ENCODE data around the gene PXDN. TPM values are rescaled to one million over a fixed set of nuclear protein-coding genes. Genes with fewer than 3 reads are reported as not detected.
A peak's percentile ranks its signal among the peaks of the same experiment; 100 is the strongest.
"Not testable (repeated sequence)": the region's sequence is repeated elsewhere in the genome, so short reads cannot be mapped to it uniquely, and the experiment has no call there.

The PXDN gene
- total and polyA plus RNA-seq, 7 donors: 4.1 to 15.4 (median 9.4) TPM

DNA sequence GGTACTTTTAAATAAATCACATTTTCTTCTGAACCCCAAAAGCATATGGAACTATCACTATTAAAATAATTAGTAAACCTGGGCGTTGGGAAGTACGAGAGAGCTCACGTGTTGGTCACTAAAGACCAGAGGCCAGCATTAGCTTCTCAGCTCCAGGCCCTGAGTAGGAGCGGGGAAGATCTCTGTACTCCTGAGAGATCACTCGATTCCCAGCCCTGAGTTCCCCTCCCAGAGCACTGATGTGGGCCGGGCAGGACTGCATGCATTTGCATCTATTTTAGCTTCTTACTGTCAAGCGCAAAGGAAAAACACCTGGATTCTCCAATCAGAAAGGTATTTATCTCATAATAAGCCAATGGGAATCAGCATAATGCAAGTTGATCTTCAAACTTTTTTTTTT, 6.2 kb downstream of the PXDN start:
- Histone ChIP-seq H3K36me3 (ENCODE audit: insufficient read depth in 1 of 2, low read depth in 1 of 2) (no peaks in the 10 kb centered on the region), H3K27ac (no peak overlapping the region), H3K4me3 (no peak overlapping the region), H3K4me1 (peaks cover 11% of the 10 kb centered on the region), H3K9me3 (peaks cover 4% of the 10 kb centered on the region), H3K27me3 (ENCODE audit: insufficient read depth in 3 of 3, low read length in 2 of 3) (peaks cover 0 to 29% (median 3%) of the 10 kb centered on the region in 3 donors)
- intact Hi-C loops (cut with DNase I): no loop called here
- WGBS, 3 donors: 76 to 81% (median 76%) methylated on average over 7 of the region's 7 CpGs
- TF ChIP-seq, protein P1, sequence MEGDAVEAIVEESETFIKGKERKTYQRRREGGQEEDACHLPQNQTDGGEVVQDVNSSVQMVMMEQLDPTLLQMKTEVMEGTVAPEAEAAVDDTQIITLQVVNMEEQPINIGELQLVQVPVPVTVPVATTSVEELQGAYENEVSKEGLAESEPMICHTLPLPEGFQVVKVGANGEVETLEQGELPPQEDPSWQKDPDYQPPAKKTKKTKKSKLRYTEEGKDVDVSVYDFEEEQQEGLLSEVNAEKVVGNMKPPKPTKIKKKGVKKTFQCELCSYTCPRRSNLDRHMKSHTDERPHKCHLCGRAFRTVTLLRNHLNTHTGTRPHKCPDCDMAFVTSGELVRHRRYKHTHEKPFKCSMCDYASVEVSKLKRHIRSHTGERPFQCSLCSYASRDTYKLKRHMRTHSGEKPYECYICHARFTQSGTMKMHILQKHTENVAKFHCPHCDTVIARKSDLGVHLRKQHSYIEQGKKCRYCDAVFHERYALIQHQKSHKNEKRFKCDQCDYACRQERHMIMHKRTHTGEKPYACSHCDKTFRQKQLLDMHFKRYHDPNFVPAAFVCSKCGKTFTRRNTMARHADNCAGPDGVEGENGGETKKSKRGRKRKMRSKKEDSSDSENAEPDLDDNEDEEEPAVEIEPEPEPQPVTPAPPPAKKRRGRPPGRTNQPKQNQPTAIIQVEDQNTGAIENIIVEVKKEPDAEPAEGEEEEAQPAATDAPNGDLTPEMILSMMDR (IDR thresholded peaks at IDR 0.05): no peak
- DNase-seq (no peak), ATAC-seq (no peak)

GRCh38 chr2:1736997-1737480, 7.3 kb downstream of the PXDN start:
- WGBS, 3 donors: 35 to 56% (median 36%) methylated on average over 17 of the region's 17 CpGs
- H3K9me3 ChIP-seq: peaks cover 4% of the 10 kb centered on the region
- no peak overlapping the region for H3K27ac ChIP-seq
- TF ChIP-seq, protein P1 (IDR thresholded peaks at IDR 0.05): no peak
- H3K27me3 ChIP-seq (ENCODE audit: insufficient read depth in 3 of 3, low read length in 2 of 3): peaks cover 0 to 18% (median 2%) of the 10 kb centered on the region in 3 donors
- H3K4me3 ChIP-seq: no peak overlapping the region
- ATAC-seq (no peak), DNase-seq (no peak)
- intact Hi-C loops (cut with DNase I): no loop called here
- H3K36me3 ChIP-seq (ENCODE audit: insufficient read depth in 1 of 2, low read depth in 1 of 2): no peaks in the 10 kb centered on the region
- peaks cover 3% of the 10 kb centered on the region for H3K4me1 ChIP-seq

GRCh38 chr2:1736045-1736444, 8.3 kb downstream of the PXDN start:
- intact Hi-C loops (cut with DNase I): no loop called here
- ATAC-seq: no peak

DNA sequence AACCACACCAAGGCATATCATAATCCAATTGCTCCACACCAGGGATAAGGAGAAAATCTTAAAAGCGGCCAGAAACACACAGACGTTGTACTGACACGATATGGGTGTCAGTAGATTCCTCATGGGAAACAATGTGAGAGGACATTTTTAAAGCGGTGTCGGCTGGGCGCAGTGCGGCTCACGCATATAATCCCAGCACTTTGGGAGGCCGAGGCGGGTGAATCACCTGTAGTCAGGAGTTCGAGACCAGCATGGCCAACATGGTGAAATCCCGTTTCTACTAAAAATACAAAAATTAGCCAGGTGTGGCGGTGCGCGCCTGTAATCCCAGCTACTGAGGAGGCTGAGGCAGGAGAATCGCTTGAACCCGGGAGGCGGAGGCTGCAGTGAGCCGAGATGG, 11.0 kb downstream of the PXDN start:
- DNase-seq: peak in 1 of 2 donors; percentile 3
- ATAC-seq; H3K27ac ChIP-seq; H3K36me3 ChIP-seq (ENCODE audit: insufficient read depth in 1 of 2, low read depth in 1 of 2); intact Hi-C loops (cut with DNase I); H3K4me3 ChIP-seq; H3K4me1 ChIP-seq; H3K9me3 ChIP-seq: not testable (repeated sequence)
- H3K27me3 ChIP-seq (ENCODE audit: insufficient read depth in 3 of 3, low read length in 2 of 3): peaks cover 0 to 11% (median 3%) of the 10 kb centered on the region in 3 donors
- WGBS, 3 donors: 93 to 97% (median 95%) methylated on average over 19 of the region's 19 CpGs

More at GRCh38 chr2:1736045-1736444, 8.3 kb downstream of the PXDN start:
- TF ChIP-seq, protein P1 (IDR thresholded peaks at IDR 0.05): no peak
- Histone ChIP-seq H3K27ac (no peak overlapping the region), H3K4me1 (peaks cover 4% of the 10 kb centered on the region), H3K36me3 (ENCODE audit: insufficient read depth in 1 of 2, low read depth in 1 of 2) (no peaks in the 10 kb centered on the region), H3K4me3 (no peak overlapping the region), H3K27me3 (ENCODE audit: insufficient read depth in 3 of 3, low read length in 2 of 3) (peaks cover 0 to 11% (median 0%) of the 10 kb centered on the region in 3 donors), H3K9me3 (peaks cover 4% of the 10 kb centered on the region)
- WGBS, 3 donors: 65 to 71% (median 71%) methylated on average over 2 of the region's 2 CpGs
- DNase-seq: no peak

DNA sequence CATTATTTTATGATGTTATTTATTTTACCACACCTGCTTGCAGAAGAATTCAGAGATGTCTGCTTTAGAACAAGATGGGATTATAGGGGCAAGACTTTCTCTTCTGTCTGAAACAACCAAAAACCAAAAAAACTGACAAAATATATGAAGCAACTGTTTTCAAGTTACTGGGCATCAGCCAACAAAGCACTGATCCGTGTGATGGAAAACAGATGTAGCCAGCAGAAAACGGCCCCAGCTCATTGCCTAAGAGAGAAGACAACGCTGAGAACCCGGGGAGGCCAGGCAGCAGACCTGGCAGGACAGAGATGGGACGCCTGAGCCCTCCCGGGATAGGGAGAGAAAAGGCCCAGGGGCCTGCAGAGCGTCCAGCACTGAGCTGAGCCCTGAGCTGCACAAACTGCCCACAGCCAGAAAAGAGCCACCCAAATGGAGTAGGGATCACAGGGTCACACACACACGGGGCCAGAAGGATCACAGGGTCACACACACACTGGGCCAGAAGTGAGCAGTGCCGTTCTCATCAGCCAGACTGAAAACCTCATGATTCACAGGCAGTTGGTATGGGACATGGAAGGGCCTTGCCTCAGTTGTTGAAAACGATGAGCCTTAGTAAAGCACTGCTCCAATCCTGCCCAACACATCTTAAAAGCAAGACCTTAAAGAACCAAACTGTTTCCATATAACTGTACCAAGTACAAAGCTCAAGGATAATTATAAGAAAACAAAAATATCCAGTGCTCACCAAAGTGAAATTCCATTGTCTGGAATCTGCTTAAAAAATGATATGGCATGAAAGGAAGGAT, 12.1 kb downstream of the PXDN start:
- H3K4me1 ChIP-seq: peaks cover 4% of the 10 kb centered on the region
- H3K4me3 ChIP-seq: no peak overlapping the region
- 18 to 29% (median 19%) methylated on average over 10 of the region's 10 CpGs for whole genome bisulfite sequencing, 3 donors
- H3K36me3 ChIP-seq (ENCODE audit: insufficient read depth in 1 of 2, low read depth in 1 of 2): no peaks in the 10 kb centered on the region
- DNase-seq: peak; percentile 70 to 75
- intact Hi-C loops (cut with DNase I): no loop called here
- TF ChIP-seq, protein P1 (IDR thresholded peaks at IDR 0.05): no peak
- peak overlapping the region; percentile 67 for H3K27ac ChIP-seq
- H3K9me3 ChIP-seq: peaks cover 4% of the 10 kb centered on the region
- H3K27me3 ChIP-seq (ENCODE audit: insufficient read depth in 3 of 3, low read length in 2 of 3): peaks cover 0 to 11% (median 5%) of the 10 kb centered on the region in 3 donors
- peak; percentile 35 to 74 (median 64) for ATAC-seq
